Activated CD4-positive, alpha-beta T cell treated with anti-CD3 and anti-CD28 coated beads, Interleukin-2, amount 50 U/mL, for 4 hours (primary cell): ENCODE data around the gene POLDIP2.
A peak's percentile ranks its signal among the peaks of the same experiment; 100 is the strongest.

Source experiments
- DNase-seq, 2 experiments: peaks; one replicate each; pipeline ENCODE4 v3.0.0-alpha.2; 2020

POLDIP2 gene

GRCh38 chr17:28390141-28390540, 32.8 kb upstream of the POLDIP2 start:
- DNase-seq: no peak

GRCh38 chr17:28388106-28388505, 30.8 kb upstream of the POLDIP2 start:
- no peak for DNase-seq

GRCh38 chr17:28386391-28386790, 29.1 kb upstream of the POLDIP2 start:
- no peak for DNase-seq

GRCh38 chr17:28385406-28385805, 28.1 kb upstream of the POLDIP2 start:
- no peak for DNase-seq

- DNase-seq: no peak
Measured at GRCh38 chr17:28385037-28385400, 27.7 kb upstream of the POLDIP2 start.

- DNase-seq: peak; percentile 49 to 52
Measured at GRCh38 chr17:28384281-28385036, 27.1 kb upstream of the POLDIP2 start.

- no peak for DNase-seq
Measured at GRCh38 chr17:28381141-28381825, 24.0 kb upstream of the POLDIP2 start.

GRCh38 chr17:28379814-28380801, 22.8 kb upstream of the POLDIP2 start:
- no peak for DNase-seq

GRCh38 chr17:28372945-28373274, 15.6 kb upstream of the POLDIP2 start:
- no peak for DNase-seq

GRCh38 chr17:28372203-28372944, 15.0 kb upstream of the POLDIP2 start:
- no peak for DNase-seq

GRCh38 chr17:28371245-28372202, 14.2 kb upstream of the POLDIP2 start, which contains the start of gene SARM1:
Gene SARM1 (plus strand): TSS chr17:28371694. CDS start chr17:28372033, 339 bp downstream.
- peak; percentile 76 for DNase-seq

- no peak for DNase-seq
Measured at GRCh38 chr17:28370744-28371103, 13.4 kb upstream of the POLDIP2 start.

- no peak for DNase-seq
Measured at GRCh38 chr17:28370035-28370743, 12.9 kb upstream of the POLDIP2 start, which contains the start of gene VTN. Gene VTN (minus strand): TSS chr17:28370307. CDS start chr17:28370203, 104 bp downstream.

- no peak for DNase-seq
Measured at GRCh38 chr17:28369684-28370034, 12.3 kb upstream of the POLDIP2 start.

- no peak for DNase-seq
Measured at GRCh38 chr17:28368915-28369683, 11.8 kb upstream of the POLDIP2 start.

GRCh38 chr17:28368306-28368831, 11.0 kb upstream of the POLDIP2 start:
- no peak for DNase-seq

- no peak for DNase-seq
Measured at GRCh38 chr17:28367641-28368305, 10.4 kb upstream of the POLDIP2 start.

- DNase-seq: no peak
Measured at GRCh38 chr17:28366605-28367004, 9.3 kb upstream of the POLDIP2 start.

- DNase-seq: no peak
Measured at GRCh38 chr17:28365487-28365886, 8.2 kb upstream of the POLDIP2 start.
